ENCODE data around the gene CPED1. TPM values are rescaled to one million over a fixed set of nuclear protein-coding genes. Genes with fewer than 3 reads are reported as not detected.

Gene CPED1
- total RNA-seq, 1 donor from 2014 or later: 14.6 TPM

- H3K27me3 ChIP-seq (ENCODE audit: control insufficient read depth in 3 of 3, insufficient read depth in 3 of 3, low read length in 3 of 3): no peaks in the 10 kb centered on the region
- H3K9me3 ChIP-seq (ENCODE audit: control insufficient read depth in 3 of 3, low read length in 3 of 3): no peaks in the 10 kb centered on the region
- no peak overlapping the region for H3K9ac ChIP-seq (ENCODE audit: low read depth in 1 of 3, low read length in 3 of 3)
- H3K36me3 ChIP-seq (ENCODE audit: control insufficient read depth in 3 of 3, insufficient read depth in 3 of 3, low read length in 3 of 3): peaks cover 0 to under 1% (median 0%) of the 10 kb centered on the region in 3 donors
- no peak overlapping the region for H3K27ac ChIP-seq (ENCODE audit: low read depth, low read length)
- H3K4me1 ChIP-seq (ENCODE audit: control insufficient read depth in 3 of 3, insufficient read depth in 3 of 3, low read length in 3 of 3): no peaks in the 10 kb centered on the region
- H3K4me3 ChIP-seq (ENCODE audit: low read length in 3 of 3): no peak overlapping the region
Measured at GRCh38 chr7:121300685-121301420, 312.3 kb downstream of the CPED1 start.

DNA sequence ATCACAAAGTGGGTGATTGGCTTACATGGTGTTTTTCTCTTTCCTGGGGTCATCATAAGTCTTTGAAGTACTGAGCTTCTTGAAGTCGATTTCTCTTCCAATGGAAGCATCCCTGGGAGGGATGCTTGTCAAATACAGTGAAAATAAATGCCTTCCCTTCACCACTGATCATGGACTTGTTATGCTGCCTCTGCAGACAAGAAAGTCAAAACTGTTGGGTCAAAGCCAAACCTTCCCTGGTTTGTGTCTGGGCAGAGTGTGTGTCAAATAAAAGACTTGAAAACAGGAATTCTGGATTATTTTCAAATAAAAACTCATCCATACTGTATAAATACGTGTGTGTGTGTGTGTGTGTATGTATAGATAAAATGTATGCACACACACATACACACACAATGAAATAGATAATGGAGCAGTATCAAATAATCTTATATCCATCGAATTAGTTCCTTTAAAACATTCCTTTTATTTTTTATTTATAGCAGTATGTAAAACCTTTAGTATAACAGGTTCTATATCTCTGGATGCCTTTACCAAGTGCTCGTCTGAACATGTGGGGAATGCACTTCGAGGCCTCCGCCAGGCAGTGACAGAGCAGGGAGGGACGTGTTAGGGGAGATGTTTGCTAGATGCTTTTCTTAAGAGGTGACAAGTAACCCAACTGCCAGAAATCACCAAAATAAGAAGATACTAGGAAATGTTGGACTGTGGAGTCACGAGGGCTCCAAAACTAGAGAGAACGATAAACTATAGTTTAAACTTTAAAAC is 313.1 kb downstream of the CPED1 start:
- Histone ChIP-seq H3K27me3 (ENCODE audit: control insufficient read depth in 3 of 3, insufficient read depth in 3 of 3, low read length in 3 of 3) (no peaks in the 10 kb centered on the region), H3K4me3 (ENCODE audit: low read length in 3 of 3) (no peak overlapping the region), H3K9ac (ENCODE audit: low read depth in 1 of 3, low read length in 3 of 3) (no peak overlapping the region), H3K4me1 (ENCODE audit: control insufficient read depth in 3 of 3, insufficient read depth in 3 of 3, low read length in 3 of 3) (no peaks in the 10 kb centered on the region), H3K36me3 (ENCODE audit: control insufficient read depth in 3 of 3, insufficient read depth in 3 of 3, low read length in 3 of 3) (no peaks in the 10 kb centered on the region), H3K27ac (ENCODE audit: low read depth, low read length) (no peak overlapping the region), H3K9me3 (ENCODE audit: control insufficient read depth in 3 of 3, low read length in 3 of 3) (no peaks in the 10 kb centered on the region)

- Histone ChIP-seq H3K4me1 (ENCODE audit: control insufficient read depth in 3 of 3, insufficient read depth in 3 of 3, low read length in 3 of 3) (no peaks in the 10 kb centered on the region), H3K36me3 (ENCODE audit: control insufficient read depth in 3 of 3, insufficient read depth in 3 of 3, low read length in 3 of 3) (no peaks in the 10 kb centered on the region), H3K9ac (ENCODE audit: low read depth in 1 of 3, low read length in 3 of 3) (no peak overlapping the region), H3K4me3 (ENCODE audit: low read length in 3 of 3) (no peak overlapping the region), H3K27ac (ENCODE audit: low read depth, low read length) (no peak overlapping the region), H3K9me3 (ENCODE audit: control insufficient read depth in 3 of 3, low read length in 3 of 3) (no peaks in the 10 kb centered on the region), H3K27me3 (ENCODE audit: control insufficient read depth in 3 of 3, insufficient read depth in 3 of 3, low read length in 3 of 3) (no peaks in the 10 kb centered on the region)
Measured at GRCh38 chr7:121302214-121302745, 313.8 kb downstream of the CPED1 start.

GRCh38 chr7:121303422-121304101 is 315.1 kb downstream of the CPED1 start:
- H3K27ac ChIP-seq (ENCODE audit: low read depth, low read length): no peak overlapping the region
- no peaks in the 10 kb centered on the region for H3K4me1 ChIP-seq (ENCODE audit: control insufficient read depth in 3 of 3, insufficient read depth in 3 of 3, low read length in 3 of 3)
- no peaks in the 10 kb centered on the region for H3K9me3 ChIP-seq (ENCODE audit: control insufficient read depth in 3 of 3, low read length in 3 of 3)
- H3K9ac ChIP-seq (ENCODE audit: low read depth in 1 of 3, low read length in 3 of 3): no peak overlapping the region
- no peaks in the 10 kb centered on the region for H3K27me3 ChIP-seq (ENCODE audit: control insufficient read depth in 3 of 3, insufficient read depth in 3 of 3, low read length in 3 of 3)
- H3K36me3 ChIP-seq (ENCODE audit: control insufficient read depth in 3 of 3, insufficient read depth in 3 of 3, low read length in 3 of 3): no peaks in the 10 kb centered on the region
- no peak overlapping the region for H3K4me3 ChIP-seq (ENCODE audit: low read length in 3 of 3)

DNA sequence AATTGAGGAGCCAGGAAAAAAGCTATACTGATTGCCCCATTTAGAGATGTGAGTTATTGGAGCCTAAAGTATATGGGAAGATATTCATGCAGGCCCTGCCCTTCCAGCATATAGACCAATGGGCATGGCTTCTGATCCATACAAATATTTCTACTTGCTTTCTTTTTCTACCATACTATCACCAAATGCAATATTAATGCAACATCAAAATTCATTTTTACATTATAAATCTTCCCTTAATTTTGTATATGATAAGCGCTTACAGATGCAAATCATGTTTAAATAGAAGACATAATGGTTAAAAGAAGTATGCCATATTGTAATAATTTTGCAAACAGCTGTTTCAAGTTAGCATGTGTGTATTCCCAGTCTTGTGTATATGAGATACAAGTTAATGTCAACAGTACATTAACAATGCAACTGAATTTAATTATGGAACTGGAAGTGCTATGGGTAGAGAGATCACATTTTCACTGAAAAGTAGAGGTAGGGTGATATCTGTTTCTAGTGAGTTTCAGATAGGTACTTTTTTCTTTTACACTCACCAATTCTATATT is 315.7 kb downstream of the CPED1 start:
- peaks cover 0 to 2% (median 0%) of the 10 kb centered on the region in 3 donors for H3K9me3 ChIP-seq (ENCODE audit: control insufficient read depth in 3 of 3, low read length in 3 of 3)
- no peak overlapping the region for H3K27ac ChIP-seq (ENCODE audit: low read depth, low read length)
- H3K36me3 ChIP-seq (ENCODE audit: control insufficient read depth in 3 of 3, insufficient read depth in 3 of 3, low read length in 3 of 3): no peaks in the 10 kb centered on the region
- no peak overlapping the region for H3K9ac ChIP-seq (ENCODE audit: low read depth in 1 of 3, low read length in 3 of 3)
- H3K4me1 ChIP-seq (ENCODE audit: control insufficient read depth in 3 of 3, insufficient read depth in 3 of 3, low read length in 3 of 3): no peaks in the 10 kb centered on the region
- H3K4me3 ChIP-seq (ENCODE audit: low read length in 3 of 3): no peak overlapping the region
- H3K27me3 ChIP-seq (ENCODE audit: control insufficient read depth in 3 of 3, insufficient read depth in 3 of 3, low read length in 3 of 3): no peaks in the 10 kb centered on the region

- Histone ChIP-seq H3K9ac (ENCODE audit: low read depth in 1 of 3, low read length in 3 of 3) (no peak overlapping the region), H3K4me3 (ENCODE audit: low read length in 3 of 3) (no peak overlapping the region), H3K36me3 (ENCODE audit: control insufficient read depth in 3 of 3, insufficient read depth in 3 of 3, low read length in 3 of 3) (no peaks in the 10 kb centered on the region), H3K4me1 (ENCODE audit: control insufficient read depth in 3 of 3, insufficient read depth in 3 of 3, low read length in 3 of 3) (no peaks in the 10 kb centered on the region), H3K27me3 (ENCODE audit: control insufficient read depth in 3 of 3, insufficient read depth in 3 of 3, low read length in 3 of 3) (no peaks in the 10 kb centered on the region), H3K9me3 (ENCODE audit: control insufficient read depth in 3 of 3, low read length in 3 of 3) (peaks cover 0 to 2% (median 0%) of the 10 kb centered on the region in 3 donors), H3K27ac (ENCODE audit: low read depth, low read length) (no peak overlapping the region)
Measured at GRCh38 chr7:121305109-121305508, 316.6 kb downstream of the CPED1 start.

DNA sequence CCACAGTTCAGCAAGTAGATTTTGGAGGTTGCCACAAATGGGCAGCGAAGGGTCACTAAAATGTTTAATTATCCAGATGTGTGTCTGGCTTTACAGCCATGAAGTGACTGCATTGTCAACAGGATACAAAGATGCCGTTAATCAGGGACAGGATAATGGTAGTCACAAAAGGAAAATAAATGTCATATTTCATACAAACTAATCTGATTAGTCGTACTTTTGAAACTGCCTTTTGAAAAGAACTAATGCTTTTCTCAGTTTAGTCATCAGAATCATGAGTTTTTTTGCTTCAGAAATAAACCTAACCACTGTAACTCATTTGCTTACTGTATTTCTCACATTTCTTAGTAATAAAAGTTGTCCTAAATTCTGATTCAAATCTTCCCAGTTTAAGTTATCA is 318.1 kb downstream of the CPED1 start:
- Histone ChIP-seq H3K9ac (ENCODE audit: low read depth in 1 of 3, low read length in 3 of 3) (no peak overlapping the region), H3K27me3 (ENCODE audit: control insufficient read depth in 3 of 3, insufficient read depth in 3 of 3, low read length in 3 of 3) (no peaks in the 10 kb centered on the region), H3K4me3 (ENCODE audit: low read length in 3 of 3) (no peak overlapping the region), H3K36me3 (ENCODE audit: control insufficient read depth in 3 of 3, insufficient read depth in 3 of 3, low read length in 3 of 3) (no peaks in the 10 kb centered on the region), H3K9me3 (ENCODE audit: control insufficient read depth in 3 of 3, low read length in 3 of 3) (peaks cover 0 to 2% (median 0%) of the 10 kb centered on the region in 3 donors), H3K27ac (ENCODE audit: low read depth, low read length) (no peak overlapping the region), H3K4me1 (ENCODE audit: control insufficient read depth in 3 of 3, insufficient read depth in 3 of 3, low read length in 3 of 3) (no peaks in the 10 kb centered on the region)

- Histone ChIP-seq H3K4me3 (ENCODE audit: low read length in 3 of 3) (no peak overlapping the region), H3K27me3 (ENCODE audit: control insufficient read depth in 3 of 3, insufficient read depth in 3 of 3, low read length in 3 of 3) (no peaks in the 10 kb centered on the region), H3K27ac (ENCODE audit: low read depth, low read length) (no peak overlapping the region), H3K36me3 (ENCODE audit: control insufficient read depth in 3 of 3, insufficient read depth in 3 of 3, low read length in 3 of 3) (no peaks in the 10 kb centered on the region), H3K9me3 (ENCODE audit: control insufficient read depth in 3 of 3, low read length in 3 of 3) (peaks cover 0 to 2% (median 0%) of the 10 kb centered on the region in 3 donors), H3K9ac (ENCODE audit: low read depth in 1 of 3, low read length in 3 of 3) (no peak overlapping the region), H3K4me1 (ENCODE audit: control insufficient read depth in 3 of 3, insufficient read depth in 3 of 3, low read length in 3 of 3) (no peaks in the 10 kb centered on the region)
Measured at GRCh38 chr7:121307021-121307574, 318.6 kb downstream of the CPED1 start.

DNA sequence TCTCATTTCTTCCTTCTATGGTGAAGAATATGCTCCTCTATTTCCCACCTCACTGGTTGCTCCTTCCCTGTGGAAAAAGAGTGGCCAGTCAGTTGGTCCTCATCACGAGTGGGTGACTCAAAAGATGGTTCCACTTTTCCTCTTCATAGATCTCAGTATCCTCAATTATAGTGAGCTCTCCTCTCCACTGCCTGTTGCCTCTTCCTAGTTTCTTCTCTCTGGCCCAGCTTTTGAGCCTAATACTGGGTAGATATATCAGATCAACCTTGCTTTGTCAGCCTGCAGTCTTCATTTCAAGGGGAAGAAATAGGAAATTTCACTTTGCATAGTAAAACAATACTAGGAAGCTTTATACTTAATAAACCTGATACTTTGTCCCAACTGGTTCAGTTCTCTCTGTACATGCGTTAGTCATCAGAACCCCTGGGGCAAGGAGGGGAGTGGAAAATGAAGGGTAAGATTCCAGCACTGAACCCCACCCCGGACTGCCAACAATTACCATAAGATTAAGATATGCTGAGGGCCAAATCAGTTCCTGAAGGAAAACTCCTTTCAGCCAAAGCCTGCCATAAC is 324.8 kb downstream of the CPED1 start:
- Histone ChIP-seq H3K4me1 (ENCODE audit: control insufficient read depth in 3 of 3, insufficient read depth in 3 of 3, low read length in 3 of 3) (peaks cover 0 to 3% (median 0%) of the 10 kb centered on the region in 3 donors), H3K27me3 (ENCODE audit: control insufficient read depth in 3 of 3, insufficient read depth in 3 of 3, low read length in 3 of 3) (no peaks in the 10 kb centered on the region), H3K36me3 (ENCODE audit: control insufficient read depth in 3 of 3, insufficient read depth in 3 of 3, low read length in 3 of 3) (no peaks in the 10 kb centered on the region), H3K9ac (ENCODE audit: low read depth in 1 of 3, low read length in 3 of 3) (no peak overlapping the region), H3K9me3 (ENCODE audit: control insufficient read depth in 3 of 3, low read length in 3 of 3) (peaks cover 0 to 2% (median 0%) of the 10 kb centered on the region in 3 donors), H3K27ac (ENCODE audit: low read depth, low read length) (no peak overlapping the region), H3K4me3 (ENCODE audit: low read length in 3 of 3) (no peak overlapping the region)
